HL-60 (cell line): ENCODE data around the gene VSX1.

Source experiments
- DNase-seq, 2 experiments: peaks; one replicate each; pipeline ENCODE4 v3.0.0-alpha.2; 2010 to 2020; ENCODE audit warnings: low read depth in 1 of 2, low spot score in 1 of 2
- H3K27ac ChIP-seq: fragments of 250-450 bp; sonication (Bioruptor Pico); replicated peaks from 2 replicates; pipeline ENCODE4 v1.5.1; 2020; ENCODE audit warnings: mild to moderate bottlenecking, moderate library complexity
- H3K27me3 ChIP-seq: fragments of 250-450 bp; sonication (Bioruptor Pico); 2 replicates; pipeline ENCODE4 v1.5.1; 2021; ENCODE audit warnings: mild to moderate bottlenecking, moderate library complexity; ENCODE audit not compliant: insufficient read depth, poor library complexity, severe bottlenecking
- H3K4me3 ChIP-seq: replicated peaks from 2 replicates; pipeline ENCODE4 v1.5.1; 2011; ENCODE audit warnings: mild to moderate bottlenecking, control low read depth, low read length; ENCODE audit not compliant: insufficient read depth
- CTCF ChIP-seq: IDR thresholded peaks from one replicate; pipeline ENCODE4 v1.5.1; 2011; ENCODE audit warnings: low read length, control low read depth, inconsistent platforms; ENCODE audit not compliant: insufficient read depth
- GABPA ChIP-seq: IDR thresholded peaks from 2 replicates; pipeline ENCODE4 v1.6.1; 2012; ENCODE audit warnings: low read depth
- POLR2AphosphoS5 ChIP-seq: IDR thresholded peaks from 2 replicates; pipeline ENCODE4 v1.6.1; 2012; ENCODE audit warnings: low read depth
- REST ChIP-seq: IDR thresholded peaks from 2 replicates; pipeline ENCODE4 v1.6.1; 2012; ENCODE audit warnings: low read depth; ENCODE audit not compliant: insufficient replicate concordance
- SPI1 ChIP-seq: IDR thresholded peaks from 2 replicates; pipeline ENCODE4 v1.6.1; 2012; ENCODE audit warnings: low read depth, mild to moderate bottlenecking, borderline replicate concordance

The VSX1 gene

GRCh38 chr20:25032065-25032477 is 49.9 kb downstream of the VSX1 start:
- no peak for DNase-seq
- Histone ChIP-seq H3K27me3 (no peaks in the 10 kb centered on the region), H3K27ac (no peak overlapping the region), H3K4me3 (no peak overlapping the region)
- no peak for TF ChIP-seq POLR2AphosphoS5
- no peak for TF ChIP-seq GABPA
- no peak for TF ChIP-seq REST
- TF ChIP-seq SPI1 = no peak
- no peak for TF ChIP-seq CTCF

- no peak for DNase-seq
- TF ChIP-seq CTCF (no peak), GABPA (no peak), REST (no peak), SPI1 (no peak), POLR2AphosphoS5 (no peak)
- Histone ChIP-seq H3K4me3 (no peak overlapping the region), H3K27me3 (no peaks in the 10 kb centered on the region), H3K27ac (no peak overlapping the region)
These were observed 50.7 kb downstream of the VSX1 start for GRCh38 chr20:25031241-25031640.

GRCh38 chr20:25030649-25031207 is 51.2 kb downstream of the VSX1 start:
- TF ChIP-seq POLR2AphosphoS5 = no peak
- TF ChIP-seq REST = no peak
- TF ChIP-seq CTCF = no peak
- H3K27me3 ChIP-seq = no peaks in the 10 kb centered on the region
- no peak overlapping the region for H3K4me3 ChIP-seq
- DNase-seq = no peak
- no peak overlapping the region for H3K27ac ChIP-seq
